ENCODE results near the gene MVD. TPM values are rescaled to one million over a fixed set of nuclear protein-coding genes. Genes with fewer than 3 reads are reported as not detected.

The MVD gene
- total and polyA plus RNA-seq, 2 experiments from 2014 or later = 95.3 to 149 TPM

DNA sequence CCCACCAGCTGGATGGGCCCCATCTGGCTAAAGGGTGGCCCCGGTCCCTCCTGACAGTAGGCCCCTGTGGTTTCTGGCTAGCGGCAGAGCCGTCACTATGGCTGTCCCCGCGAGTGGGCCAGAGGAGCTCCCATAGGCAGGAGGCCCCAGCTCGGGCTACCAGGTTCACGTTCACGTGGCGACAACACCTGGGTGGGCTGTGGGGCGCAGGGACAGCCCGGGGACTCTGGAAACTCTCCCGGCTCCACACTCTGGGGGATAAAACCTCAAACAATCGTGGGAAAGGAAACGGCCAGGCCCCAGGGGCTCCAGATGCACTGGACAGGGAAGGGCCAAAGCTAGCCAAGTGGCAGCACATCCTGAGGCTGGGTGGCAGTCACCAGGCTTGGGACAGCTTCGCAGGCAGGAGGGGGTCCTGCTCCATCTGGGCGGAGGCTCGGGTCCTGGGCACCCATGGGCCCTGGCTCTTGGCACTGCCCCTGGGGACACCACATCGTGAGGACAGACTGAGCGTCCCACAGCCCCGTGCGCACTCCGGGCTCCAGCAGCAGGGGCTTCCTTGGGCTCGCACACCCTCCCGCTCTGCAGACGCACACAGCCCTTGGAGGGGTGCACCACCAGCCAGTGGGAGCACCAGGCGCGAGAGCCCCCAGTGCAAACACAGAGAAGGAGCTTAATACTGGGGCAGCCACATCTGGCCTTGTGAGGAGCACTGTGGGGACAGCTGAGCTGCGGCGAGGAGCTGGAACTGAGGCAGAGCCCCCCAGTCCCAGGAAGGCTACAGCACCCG, 38.9 kb upstream of the MVD start:
- peaks cover 23% of the 10 kb centered on the region for H3K79me2 ChIP-seq (replicated peaks; ENCODE audit: insufficient read depth)
- Mint-ChIP-seq H3K4me3 (no peak overlapping the region), H3K9me3 (no peaks in the 10 kb centered on the region), H3K36me3 (ENCODE audit: low read depth) (no peaks in the 10 kb centered on the region; the same call in 2 of the 3 replicates), H3K27me3 (ENCODE audit: insufficient read depth, low read depth, poor library complexity) (peaks cover 6% of the 10 kb centered on the region), H3K4me1 (peaks cover 12% of the 10 kb centered on the region), H3K27ac (no peak overlapping the region)
- no peak overlapping the region for H3K4me2 ChIP-seq
- H3K4me1 ChIP-seq (ENCODE audit: insufficient read depth) = no peaks in the 10 kb centered on the region
- peaks cover 5% of the 10 kb centered on the region; the same call in 1 of the 2 replicates for H4K20me1 ChIP-seq (replicated peaks; ENCODE audit: insufficient read depth)
- H3K36me3 ChIP-seq (ENCODE audit: insufficient read depth) = no peaks in the 10 kb centered on the region
- no peaks in the 10 kb centered on the region for H3F3A ChIP-seq (replicated peaks; ENCODE audit: low read depth)
- TF ChIP-seq EZH2 (IDR thresholded peaks at IDR 0.05; ENCODE audit: low read depth, unreplicated experiment) (no peak), CREB1 (CRISPR knock-in tag; IDR thresholded peaks at IDR 0.05; ENCODE audit: low read depth) (no peak)
- TF ChIP-seq, protein P1, sequence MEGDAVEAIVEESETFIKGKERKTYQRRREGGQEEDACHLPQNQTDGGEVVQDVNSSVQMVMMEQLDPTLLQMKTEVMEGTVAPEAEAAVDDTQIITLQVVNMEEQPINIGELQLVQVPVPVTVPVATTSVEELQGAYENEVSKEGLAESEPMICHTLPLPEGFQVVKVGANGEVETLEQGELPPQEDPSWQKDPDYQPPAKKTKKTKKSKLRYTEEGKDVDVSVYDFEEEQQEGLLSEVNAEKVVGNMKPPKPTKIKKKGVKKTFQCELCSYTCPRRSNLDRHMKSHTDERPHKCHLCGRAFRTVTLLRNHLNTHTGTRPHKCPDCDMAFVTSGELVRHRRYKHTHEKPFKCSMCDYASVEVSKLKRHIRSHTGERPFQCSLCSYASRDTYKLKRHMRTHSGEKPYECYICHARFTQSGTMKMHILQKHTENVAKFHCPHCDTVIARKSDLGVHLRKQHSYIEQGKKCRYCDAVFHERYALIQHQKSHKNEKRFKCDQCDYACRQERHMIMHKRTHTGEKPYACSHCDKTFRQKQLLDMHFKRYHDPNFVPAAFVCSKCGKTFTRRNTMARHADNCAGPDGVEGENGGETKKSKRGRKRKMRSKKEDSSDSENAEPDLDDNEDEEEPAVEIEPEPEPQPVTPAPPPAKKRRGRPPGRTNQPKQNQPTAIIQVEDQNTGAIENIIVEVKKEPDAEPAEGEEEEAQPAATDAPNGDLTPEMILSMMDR (conservative IDR thresholded peaks at IDR 0.05; ENCODE audit: low read depth in 2 of 2) = no peak
- TF ChIP-seq, protein P2, sequence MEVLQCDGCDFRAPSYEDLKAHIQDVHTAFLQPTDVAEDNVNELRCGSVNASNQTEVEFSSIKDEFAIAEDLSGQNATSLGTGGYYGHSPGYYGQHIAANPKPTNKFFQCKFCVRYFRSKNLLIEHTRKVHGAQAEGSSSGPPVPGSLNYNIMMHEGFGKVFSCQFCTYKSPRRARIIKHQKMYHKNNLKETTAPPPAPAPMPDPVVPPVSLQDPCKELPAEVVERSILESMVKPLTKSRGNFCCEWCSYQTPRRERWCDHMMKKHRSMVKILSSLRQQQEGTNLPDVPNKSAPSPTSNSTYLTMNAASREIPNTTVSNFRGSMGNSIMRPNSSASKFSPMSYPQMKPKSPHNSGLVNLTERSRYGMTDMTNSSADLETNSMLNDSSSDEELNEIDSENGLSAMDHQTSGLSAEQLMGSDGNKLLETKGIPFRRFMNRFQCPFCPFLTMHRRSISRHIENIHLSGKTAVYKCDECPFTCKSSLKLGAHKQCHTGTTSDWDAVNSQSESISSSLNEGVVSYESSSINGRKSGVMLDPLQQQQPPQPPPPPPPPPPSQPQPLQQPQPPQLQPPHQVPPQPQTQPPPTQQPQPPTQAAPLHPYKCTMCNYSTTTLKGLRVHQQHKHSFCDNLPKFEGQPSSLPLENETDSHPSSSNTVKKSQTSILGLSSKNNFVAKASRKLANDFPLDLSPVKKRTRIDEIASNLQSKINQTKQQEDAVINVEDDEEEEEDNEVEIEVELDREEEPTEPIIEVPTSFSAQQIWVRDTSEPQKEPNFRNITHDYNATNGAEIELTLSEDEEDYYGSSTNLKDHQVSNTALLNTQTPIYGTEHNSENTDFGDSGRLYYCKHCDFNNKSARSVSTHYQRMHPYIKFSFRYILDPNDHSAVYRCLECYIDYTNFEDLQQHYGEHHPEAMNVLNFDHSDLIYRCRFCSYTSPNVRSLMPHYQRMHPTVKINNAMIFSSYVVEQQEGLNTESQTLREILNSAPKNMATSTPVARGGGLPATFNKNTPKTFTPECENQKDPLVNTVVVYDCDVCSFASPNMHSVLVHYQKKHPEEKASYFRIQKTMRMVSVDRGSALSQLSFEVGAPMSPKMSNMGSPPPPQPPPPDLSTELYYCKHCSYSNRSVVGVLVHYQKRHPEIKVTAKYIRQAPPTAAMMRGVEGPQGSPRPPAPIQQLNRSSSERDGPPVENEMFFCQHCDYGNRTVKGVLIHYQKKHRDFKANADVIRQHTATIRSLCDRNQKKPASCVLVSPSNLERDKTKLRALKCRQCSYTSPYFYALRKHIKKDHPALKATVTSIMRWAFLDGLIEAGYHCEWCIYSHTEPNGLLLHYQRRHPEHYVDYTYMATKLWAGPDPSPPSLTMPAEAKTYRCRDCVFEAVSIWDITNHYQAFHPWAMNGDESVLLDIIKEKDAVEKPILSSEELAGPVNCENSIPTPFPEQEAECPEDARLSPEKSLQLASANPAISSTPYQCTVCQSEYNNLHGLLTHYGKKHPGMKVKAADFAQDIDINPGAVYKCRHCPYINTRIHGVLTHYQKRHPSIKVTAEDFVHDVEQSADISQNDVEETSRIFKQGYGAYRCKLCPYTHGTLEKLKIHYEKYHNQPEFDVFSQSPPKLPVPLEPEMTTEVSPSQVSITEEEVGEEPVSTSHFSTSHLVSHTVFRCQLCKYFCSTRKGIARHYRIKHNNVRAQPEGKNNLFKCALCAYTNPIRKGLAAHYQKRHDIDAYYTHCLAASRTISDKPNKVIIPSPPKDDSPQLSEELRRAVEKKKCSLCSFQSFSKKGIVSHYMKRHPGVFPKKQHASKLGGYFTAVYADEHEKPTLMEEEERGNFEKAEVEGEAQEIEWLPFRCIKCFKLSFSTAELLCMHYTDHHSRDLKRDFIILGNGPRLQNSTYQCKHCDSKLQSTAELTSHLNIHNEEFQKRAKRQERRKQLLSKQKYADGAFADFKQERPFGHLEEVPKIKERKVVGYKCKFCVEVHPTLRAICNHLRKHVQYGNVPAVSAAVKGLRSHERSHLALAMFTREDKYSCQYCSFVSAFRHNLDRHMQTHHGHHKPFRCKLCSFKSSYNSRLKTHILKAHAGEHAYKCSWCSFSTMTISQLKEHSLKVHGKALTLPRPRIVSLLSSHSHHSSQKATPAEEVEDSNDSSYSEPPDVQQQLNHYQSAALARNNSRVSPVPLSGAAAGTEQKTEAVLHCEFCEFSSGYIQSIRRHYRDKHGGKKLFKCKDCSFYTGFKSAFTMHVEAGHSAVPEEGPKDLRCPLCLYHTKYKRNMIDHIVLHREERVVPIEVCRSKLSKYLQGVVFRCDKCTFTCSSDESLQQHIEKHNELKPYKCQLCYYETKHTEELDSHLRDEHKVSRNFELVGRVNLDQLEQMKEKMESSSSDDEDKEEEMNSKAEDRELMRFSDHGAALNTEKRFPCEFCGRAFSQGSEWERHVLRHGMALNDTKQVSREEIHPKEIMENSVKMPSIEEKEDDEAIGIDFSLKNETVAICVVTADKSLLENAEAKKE (CRISPR knock-in tag; IDR thresholded peaks at IDR 0.05) = no peak
- no peak overlapping the region for H3K27ac ChIP-seq (ENCODE audit: low read depth)
- DNase-seq (ENCODE audit: low spot score) (no peak), ATAC-seq (no peak)
- no peaks in the 10 kb centered on the region for H3K9me2 ChIP-seq (ENCODE audit: insufficient read depth)
- no peak overlapping the region for H3K4me3 ChIP-seq
- H2AFZ ChIP-seq = no peak overlapping the region
- no peaks in the 10 kb centered on the region for H3K27me3 ChIP-seq (ENCODE audit: insufficient read depth)

Data from GM23338 (cell line).